Liver (tissue), 9 donors: ENCODE data around the gene MED8. TPM values are rescaled to one million over a fixed set of nuclear protein-coding genes. Genes with fewer than 3 reads are reported as not detected.

Source experiments
- DNase-seq: peaks from one replicate; pipeline ENCODE4 v3.0.0-alpha.2; 2017; ENCODE audit warnings: low spot score
- H3K27ac ChIP-seq, 2 donors: one replicate each; pipeline ENCODE4 v1.7.0; 2013; ENCODE audit warnings: inconsistent platforms in 2 of 2, low read length in 2 of 2, control low read depth in 1 of 2, low read depth in 1 of 2, mild to moderate bottlenecking in 1 of 2
- H3K27me3 ChIP-seq, 4 donors: one replicate each; pipeline versions ENCODE4 v1.6.1 to v1.7.0; 2013; ENCODE audit warnings: low read length in 3 of 4, inconsistent platforms in 1 of 4, mild to moderate bottlenecking in 1 of 4, moderate library complexity in 1 of 4; ENCODE audit not compliant: control insufficient read depth in 4 of 4, insufficient read depth in 4 of 4
- H3K36me3 ChIP-seq, 4 donors: one replicate each; pipeline versions ENCODE4 v1.6.1 to v1.7.0; 2013; ENCODE audit warnings: low read length in 3 of 4, mild to moderate bottlenecking in 3 of 4, low read depth in 1 of 4, moderate library complexity in 1 of 4; ENCODE audit not compliant: control insufficient read depth in 4 of 4, insufficient read depth in 3 of 4
- H3K4me1 ChIP-seq, 4 donors: one replicate each; pipeline versions ENCODE4 v1.6.1 to v1.7.0; 2013; ENCODE audit warnings: low read length in 3 of 4, mild to moderate bottlenecking in 3 of 4, moderate library complexity in 1 of 4; ENCODE audit not compliant: control insufficient read depth in 4 of 4, insufficient read depth in 4 of 4
- H3K4me3 ChIP-seq, 3 donors: one replicate each; pipeline versions ENCODE4 v1.6.1 to v1.7.0; 2013; ENCODE audit warnings: low read length in 3 of 3, control low read depth in 1 of 3, low read depth in 1 of 3, mild to moderate bottlenecking in 1 of 3
- H3K9ac ChIP-seq, 2 donors: one replicate each; pipeline ENCODE4 v1.7.0; 2013; ENCODE audit warnings: low read length in 2 of 2, mild to moderate bottlenecking in 2 of 2, moderate library complexity in 2 of 2, control low read depth in 1 of 2, low read depth in 1 of 2
- H3K9me3 ChIP-seq, 4 donors: one replicate each; pipeline versions ENCODE4 v1.6.1 to v1.7.0; 2013; ENCODE audit warnings: low read length in 3 of 4; ENCODE audit not compliant: control insufficient read depth in 4 of 4
- CTCF ChIP-seq: fragments of 150-350 bp; IDR thresholded peaks from 2 replicates; pipeline ENCODE4 v1.5.1; 2017; ENCODE audit warnings: improper control_type of control experiment, low read depth, low read length; ENCODE audit not compliant: missing input control
- EGR1 ChIP-seq, 2 donors: IDR thresholded peaks; 2 replicates each; pipeline ENCODE4 v1.6.1; 2016 to 2018; ENCODE audit warnings: antibody characterized with exemption in 2 of 2, low read depth in 2 of 2
- FOXA1 ChIP-seq: IDR thresholded peaks from 2 replicates; pipeline ENCODE4 v1.6.1; 2016; ENCODE audit warnings: antibody characterized with exemption
- FOXA2 ChIP-seq: IDR thresholded peaks from 2 replicates; pipeline ENCODE4 v1.6.1; 2016; ENCODE audit warnings: antibody characterized with exemption
- HNF4A ChIP-seq, 2 donors: conservative IDR thresholded peaks; 2 replicates each; pipeline ENCODE4 v1.6.1; 2016; ENCODE audit warnings: antibody characterized with exemption in 2 of 2, mild to moderate bottlenecking in 2 of 2
- HNF4G ChIP-seq: IDR thresholded peaks from 2 replicates; pipeline ENCODE4 v1.6.1; 2016; ENCODE audit warnings: antibody characterized with exemption
- JUND ChIP-seq, 2 donors: IDR thresholded peaks; 2 replicates each; pipeline ENCODE4 v1.6.1; 2016; ENCODE audit warnings: antibody characterized with exemption in 2 of 2
- MAX ChIP-seq: IDR thresholded peaks from 2 replicates; pipeline ENCODE4 v1.6.1; 2016; ENCODE audit warnings: antibody characterized with exemption
- NR2F2 ChIP-seq: IDR thresholded peaks from 2 replicates; pipeline ENCODE4 v1.6.1; 2016; ENCODE audit warnings: antibody characterized with exemption
- RAD21 ChIP-seq, 2 donors: IDR thresholded peaks; 2 replicates each; pipeline ENCODE4 v1.6.1; 2016; ENCODE audit warnings: antibody characterized with exemption in 2 of 2, mild to moderate bottlenecking in 2 of 2
- REST ChIP-seq: IDR thresholded peaks from 2 replicates; pipeline ENCODE4 v1.6.1; 2016; ENCODE audit warnings: antibody characterized with exemption, mild to moderate bottlenecking
- RXRA ChIP-seq, 2 donors: IDR thresholded peaks; 2 replicates each; pipeline ENCODE4 v1.6.1; 2017 to 2018; ENCODE audit warnings: antibody characterized with exemption in 2 of 2, mild to moderate bottlenecking in 1 of 2
- SP1 ChIP-seq: IDR thresholded peaks from 2 replicates; pipeline ENCODE4 v1.6.1; 2018; ENCODE audit warnings: antibody characterized with exemption, mild to moderate bottlenecking
- TAF1 ChIP-seq: conservative IDR thresholded peaks from 2 replicates; pipeline ENCODE4 v1.6.1; 2016; ENCODE audit warnings: antibody characterized with exemption, mild to moderate bottlenecking
- YY1 ChIP-seq: IDR thresholded peaks from 2 replicates; pipeline ENCODE4 v1.6.1; 2016; ENCODE audit warnings: antibody characterized with exemption, mild to moderate bottlenecking
- WGBS: extraction: QIAGEN DNeasy Blood & Tissue Kit; methylation state at CpG from one replicate; pipeline ENCODE4 v1.1.7; 2013; 5-methylcytosine and 5-hydroxymethylcytosine counted together
- polyA plus RNA-seq, 2 donors: library from polyadenylated mRNA; stranded (reverse) in 1 of 2; unstranded in 1 of 2; fragments of 200-250 nt in 1 of 2; fragments of >200 nt in 1 of 2; fragmentation: Nextera tagmentation in 1 of 2; extraction: Ambion mirVana in 1 of 2; gene quantifications; one replicate each; pipeline versions ENCODE4 v1.2.1 to v1.2.3, GENCODE V29; 2013 to 2015
- total RNA-seq, 2 donors: library from RNA; depleted of rRNA; stranded (reverse); fragments of >200 nt; gene quantifications; one replicate each; pipeline ENCODE4 v1.2.3, GENCODE V29; 2014
- TF ChIP-seq, protein P1 (sequence below): IDR thresholded peaks from 2 replicates; pipeline ENCODE4 v1.6.1; 2016; ENCODE audit warnings: antibody characterized with exemption
- donor health status: healthy.
- donor health status: healthy.
- donor health status: healthy.
- donor health status: healthy.
- donor health status: healthy.

Gene MED8
- total and polyA plus RNA-seq, 4 donors, result 26.2 to 37.6 (median 29.1) TPM

- Histone ChIP-seq H3K9me3 (no peaks in the 10 kb centered on the region), H3K4me3 (no peak overlapping the region), H3K36me3 (peaks cover 27 to 86% (median 60%) of the 10 kb centered on the region in 4 donors), H3K9ac (no peak overlapping the region), H3K27me3 (no peaks in the 10 kb centered on the region), H3K4me1 (no peaks in the 10 kb centered on the region), H3K27ac (no peak overlapping the region)
- no peak for TF ChIP-seq FOXA2
- no peak for DNase-seq
- WGBS, result 89% methylated on average over 11 of the region's 11 CpGs
Measured at GRCh38 chr1:43426221-43426620, 36.6 kb upstream of the MED8 start.

DNA sequence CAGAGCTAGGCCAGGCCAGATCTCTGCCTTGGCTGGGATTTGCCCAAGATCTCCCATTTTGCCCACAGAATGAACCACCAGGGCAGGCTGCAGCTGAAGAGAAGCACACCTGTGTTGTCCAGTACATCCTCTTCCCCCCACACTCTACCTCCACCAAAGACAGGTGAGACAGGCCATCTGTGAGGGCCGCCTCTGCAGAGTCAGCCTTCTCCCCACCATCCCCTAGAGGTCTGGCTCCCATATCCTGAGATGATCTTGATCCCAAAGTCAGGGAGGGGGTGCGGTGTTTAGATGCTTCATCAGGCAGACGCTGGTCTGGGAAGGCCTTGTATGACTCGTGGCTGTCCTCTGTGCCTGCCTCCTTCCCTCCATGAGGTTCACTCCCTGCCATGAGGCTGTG is 35.4 kb upstream of the MED8 start:
- no peak for DNase-seq
- Histone ChIP-seq H3K9me3 (no peaks in the 10 kb centered on the region), H3K4me1 (no peaks in the 10 kb centered on the region), H3K9ac (no peak overlapping the region), H3K4me3 (no peak overlapping the region), H3K27me3 (no peaks in the 10 kb centered on the region), H3K36me3 (peaks cover 32 to 86% (median 61%) of the 10 kb centered on the region in 4 donors), H3K27ac (no peak overlapping the region)
- WGBS, result 94% methylated on average over 4 of the region's 4 CpGs
- TF ChIP-seq, protein P1, sequence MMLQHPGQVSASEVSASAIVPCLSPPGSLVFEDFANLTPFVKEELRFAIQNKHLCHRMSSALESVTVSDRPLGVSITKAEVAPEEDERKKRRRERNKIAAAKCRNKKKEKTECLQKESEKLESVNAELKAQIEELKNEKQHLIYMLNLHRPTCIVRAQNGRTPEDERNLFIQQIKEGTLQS, result no peak
- no peak for TF ChIP-seq HNF4G

- no peaks in the 10 kb centered on the region for H3K9me3 ChIP-seq
- H3K4me3 ChIP-seq, result no peak overlapping the region
- TF ChIP-seq JUND (IDR thresholded peaks at IDR 0.05), result no peak
- no peak for DNase-seq
- WGBS, result 93% methylated on average over 23 of the region's 23 CpGs
- no peaks in the 10 kb centered on the region for H3K4me1 ChIP-seq
- H3K27me3 ChIP-seq, result no peaks in the 10 kb centered on the region
- peaks cover 30 to 86% (median 67%) of the 10 kb centered on the region in 4 donors for H3K36me3 ChIP-seq
- no peak overlapping the region for H3K27ac ChIP-seq
- no peak overlapping the region for H3K9ac ChIP-seq
Measured at GRCh38 chr1:43423672-43424550, 34.3 kb upstream of the MED8 start.

DNA sequence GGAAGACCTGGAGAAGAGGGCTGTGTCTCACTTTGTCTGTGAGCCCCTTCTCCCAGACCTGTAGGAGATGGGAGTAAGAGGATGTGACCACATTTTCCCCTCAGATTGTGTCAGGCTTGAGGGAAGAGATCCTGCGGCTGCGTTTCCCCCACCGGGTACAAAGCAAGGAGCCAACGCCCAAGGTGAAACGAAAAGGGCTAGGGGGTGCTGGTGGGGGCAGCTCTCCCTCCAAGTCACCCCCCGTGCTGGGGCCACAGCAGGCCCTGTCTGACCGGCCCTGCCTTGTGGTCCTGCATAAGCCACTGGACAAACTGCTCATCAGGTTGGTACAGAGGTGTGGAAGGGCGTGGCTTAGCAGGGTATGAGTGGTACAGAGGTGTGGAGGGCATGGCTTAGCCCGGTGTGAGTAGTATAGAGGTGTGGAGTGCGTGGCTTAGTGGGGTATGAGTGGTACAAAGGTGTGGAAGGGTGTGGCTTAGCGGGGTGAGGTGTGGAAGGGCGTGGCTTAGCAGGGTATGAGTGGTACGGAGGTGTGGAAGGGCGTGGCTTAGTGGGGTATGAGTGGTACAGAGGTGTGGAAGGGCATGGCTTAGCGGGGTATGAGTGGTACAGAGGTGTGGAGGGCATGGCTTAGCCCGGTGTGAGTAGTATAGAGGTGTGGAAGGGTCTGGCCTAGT is 33.5 kb upstream of the MED8 start:
- Histone ChIP-seq H3K9ac (no peak overlapping the region), H3K4me3 (no peak overlapping the region), H3K4me1 (no peaks in the 10 kb centered on the region), H3K27me3 (no peaks in the 10 kb centered on the region), H3K27ac (no peak overlapping the region), H3K9me3 (no peaks in the 10 kb centered on the region), H3K36me3 (peaks cover 28 to 80% (median 67%) of the 10 kb centered on the region in 4 donors)
- no peak for DNase-seq
- WGBS, result 96% methylated on average over 16 of the region's 16 CpGs
- TF ChIP-seq RAD21 (IDR thresholded peaks at IDR 0.05) (no peak), RXRA (IDR thresholded peaks at IDR 0.05) (no peak), REST (no peak), EGR1 (IDR thresholded peaks at IDR 0.05; ENCODE audit: low read depth in 2 of 2) (no peak), CTCF (no peak), MAX (no peak), FOXA1 (no peak), HNF4G (no peak), FOXA2 (no peak), JUND (IDR thresholded peaks at IDR 0.05) (no peak), SP1 (no peak), HNF4A (conservative IDR thresholded peaks at IDR 0.05) (no peak), NR2F2 (no peak), TAF1 (no peak), YY1 (no peak)
- TF ChIP-seq, protein P1, result no peak
